Heart right ventricle (tissue), 16 donors: ENCODE data around the gene DUS3L. TPM values are rescaled to one million over a fixed set of nuclear protein-coding genes. Genes with fewer than 3 reads are reported as not detected.

Source experiments
- ATAC-seq, 8 donors: fragments of 200-7000 bp; cut with Tn5 transposase; one replicate each; pipeline ENCODE4 v1.9.1; 2020; ENCODE audit warnings: mild to moderate bottlenecking in 8 of 8, moderate library complexity in 8 of 8, moderate number of reproducible peaks in 1 of 8
- DNase-seq, 2 donors: peaks; one replicate each; pipeline ENCODE4 v3.0.0-alpha.2; 2020
- H3K27ac ChIP-seq, 10 donors: fragments of 200-600 bp; sonication (generic) in 2 of 10; one replicate each; pipeline versions ENCODE4 v1.5.0 to v1.8.0; 2020 to 2022; ENCODE audit warnings: mild to moderate bottlenecking in 3 of 10
- H3K27me3 ChIP-seq, 7 donors: fragments of 200-600 bp; one replicate each; pipeline ENCODE4 v1.8.0; 2021 to 2022; ENCODE audit warnings: mild to moderate bottlenecking in 2 of 7
- H3K36me3 ChIP-seq, 9 donors: fragments of 200-600 bp; sonication (generic) in 1 of 9; one replicate each; pipeline versions ENCODE4 v1.5.0 to v1.8.0; 2020 to 2022; ENCODE audit warnings: mild to moderate bottlenecking in 2 of 9
- H3K4me1 ChIP-seq, 9 donors: fragments of 200-600 bp; sonication (generic) in 1 of 9; one replicate each; pipeline versions ENCODE4 v1.5.0 to v1.8.0; 2020 to 2022; ENCODE audit warnings: mild to moderate bottlenecking in 4 of 9
- H3K4me3 ChIP-seq, 10 donors: fragments of 200-600 bp; sonication (generic) in 2 of 10; one replicate each; pipeline versions ENCODE4 v1.5.0 to v1.8.0; 2020 to 2022; ENCODE audit warnings: mild to moderate bottlenecking in 7 of 10, moderate library complexity in 2 of 10
- H3K9me3 ChIP-seq, 11 donors: fragments of 200-600 bp in 10 of 11; sonication (generic) in 2 of 11; one replicate each; pipeline versions ENCODE4 v1.5.0 to v1.8.0; 2013 to 2022; ENCODE audit warnings: mild to moderate bottlenecking in 2 of 11, control low read depth in 1 of 11, moderate library complexity in 1 of 11
- CTCF ChIP-seq, 9 donors: fragments of 200-600 bp; sonication (generic) in 2 of 9; IDR thresholded peaks; one replicate each; pipeline versions ENCODE4 v1.5.0 to v1.8.0; 2021 to 2022; ENCODE audit warnings: antibody characterized with exemption in 9 of 9, mild to moderate bottlenecking in 5 of 9, moderate library complexity in 1 of 9
- WGBS, 2 donors: extraction: QIAGEN DNeasy Blood & Tissue Kit; methylation state at CpG; one replicate each; pipeline ENCODE4 v1.1.7; 2013; ENCODE audit warnings: inconsistent platforms in 1 of 2; 5-methylcytosine and 5-hydroxymethylcytosine counted together
- intact Hi-C, 10 donors: fragments of 100-400 bp; cut with DNase I; formaldehyde crosslinking; loops; one replicate each; pipeline versions ENCODE4 v1.11.1 to v1.14.2; 2022
- polyA plus RNA-seq, 2 donors: library from polyadenylated mRNA; stranded (reverse); fragments of 200-250 nt; gene quantifications; one replicate each; pipeline ENCODE4 v1.2.3, GENCODE V29; 2013
- total RNA-seq, 10 donors: library from RNA; stranded (reverse); fragmentation: NEBNext Ultra II Directional in 3 of 10; extraction: Animal tissue kit (Norgen Biotek cat#: 25700) in 3 of 10; gene quantifications; one replicate each; pipeline versions ENCODE4 v1.2.1 to v1.2.4, GENCODE V29; 2021 to 2023
- donor health status: Arrhythmogenic right ventricular cardiomyopathy.
- donor health status: ischemic (EF 13 %, LVEDD 7.1; RV severe dilation, severe dysfunction).
- donor health status: healthy with polysubstance abuse.
- donor health status: DM: no; HTN: yes; CAD: no.
- donor health status: DM: no; HTN: no; CAD: no.
- donor health status: ischemic (EF 25% LVEDD 6.9; RV normal size, moderate dysfunction).
- donor health status: ischemic (EF 25% LVEDD 5.7; RV mildly dilated, moderate dysfunction).
- donor health status: healthy.
- donor health status: DM: yes; HTN: yes; CAD: no.
- donor health status: Ischemic cardiomyopathy.
- donor health status: ischemic (EF 35%, LVEDD 5.7; RV mildly dilated, moderate dysfunction).
- donor health status: nonischemic (EF 11% LVEDD 7.7; RV severe dilation, severe dysfunction).
- donor health status: DM: yes; HTN: yes; CAD: no.
- donor health status: PGD.
- donor health status: ischemic (EF 29% LVEDD 5.4; RV normal size, mild dysfunction).
- donor health status: nonischemic (EF 23%, LVEDD 6.1; RV moderate dilation, normal function).

Gene DUS3L
- total and polyA plus RNA-seq, 12 donors: 11.5 to 37.7 (median 14.6) TPM

- Histone ChIP-seq H3K4me1 (no peaks in the 10 kb centered on the region), H3K27ac (no peak overlapping the region), H3K4me3 (no peak overlapping the region), H3K9me3 (no peaks in the 10 kb centered on the region), H3K27me3 (no peaks in the 10 kb centered on the region), H3K36me3 (peaks cover 0 to 8% (median 0%) of the 10 kb centered on the region in 9 donors)
- intact Hi-C loops: loop anchor here in 3 of 10 donors (5.0 to 10.0 kb wide), 3 partner anchors 244 to 1319 kb away; no protein-coding TSS in a partner anchor
- 85 to 87% methylated on average over 17 of the region's 17 CpGs for WGBS, 2 donors
- no peak for DNase-seq
- no peak for ATAC-seq
- no peak for TF ChIP-seq CTCF (IDR thresholded peaks at IDR 0.05)
These were observed 12.6 kb downstream of the DUS3L start for GRCh38 chr19:5778402-5778801.

- Histone ChIP-seq H3K27me3 (peaks cover 0 to 7% (median 0%) of the 10 kb centered on the region in 7 donors), H3K4me1 (no peaks in the 10 kb centered on the region), H3K4me3 (no peak overlapping the region), H3K36me3 (no peaks in the 10 kb centered on the region), H3K9me3 (no peaks in the 10 kb centered on the region), H3K27ac (no peak overlapping the region)
- intact Hi-C loops: loop anchor here in 3 of 10 donors (5.0 to 10.0 kb wide), 3 partner anchors 247 to 1322 kb away; no protein-coding TSS in a partner anchor
- ATAC-seq (no peak), DNase-seq (no peak)
- TF ChIP-seq CTCF (IDR thresholded peaks at IDR 0.05): no peak
- 71 to 72% methylated on average over 17 of the region's 17 CpGs for WGBS, 2 donors
These were observed 15.2 kb downstream of the DUS3L start for GRCh38 chr19:5775668-5776309.

- Histone ChIP-seq H3K4me1 (no peaks in the 10 kb centered on the region), H3K36me3 (no peaks in the 10 kb centered on the region), H3K9me3 (no peaks in the 10 kb centered on the region), H3K27me3 (peaks cover 0 to 7% (median 0%) of the 10 kb centered on the region in 7 donors), H3K4me3 (no peak overlapping the region), H3K27ac (no peak overlapping the region)
- TF ChIP-seq CTCF (IDR thresholded peaks at IDR 0.05): no peak
- intact Hi-C loops: loop anchor here in 3 of 10 donors (5.0 to 10.0 kb wide), 3 partner anchors 247 to 1322 kb away; no protein-coding TSS in a partner anchor
- WGBS, 2 donors: 81% methylated on average over 8 of the region's 8 CpGs
- DNase-seq (no peak), ATAC-seq (no peak)
These were observed 16.0 kb downstream of the DUS3L start for GRCh38 chr19:5774921-5775320.

- H3K27ac ChIP-seq: no peak overlapping the region
- no peak for TF ChIP-seq CTCF (IDR thresholded peaks at IDR 0.05)
- no peaks in the 10 kb centered on the region for H3K36me3 ChIP-seq
- H3K4me3 ChIP-seq: no peak overlapping the region
- ATAC-seq: no peak
- no peaks in the 10 kb centered on the region for H3K4me1 ChIP-seq
- H3K27me3 ChIP-seq: peaks cover 0 to 7% (median 0%) of the 10 kb centered on the region in 7 donors
- no peak for DNase-seq
- no peaks in the 10 kb centered on the region for H3K9me3 ChIP-seq
- intact Hi-C loops: loop anchor here in 2 of 10 donors (10.0 kb wide), 1 partner anchor 252 kb away; no protein-coding TSS in a partner anchor
- WGBS, 2 donors: 85 to 90% methylated on average over 5 of the region's 5 CpGs
These were observed 17.7 kb downstream of the DUS3L start for GRCh38 chr19:5773276-5773675.
